HepG2 (cell line): Measurements from ENCODE around the gene ARTN. TPM values are rescaled to one million over a fixed set of nuclear protein-coding genes. Genes with fewer than 3 reads are reported as not detected.

ENCODE experiments used
- ATAC-seq: fragments of 200-7000 bp; cut with Tn5 transposase; 3 replicates; pipeline ENCODE4 v1.9.1; 2020; ENCODE audit warnings: mild to moderate bottlenecking, moderate library complexity
- BruUV-seq: library from RNA; stranded (reverse); fragments of 400-500 nt; replicated peaks from 2 replicates; lab custom pipeline; 2021; lab: Mats Ljungman, UMichigan
- CTCF ChIA-PET: fragments of 300-600 bp; formaldehyde crosslinking; extraction: SDS; loops from one replicate; lab custom pipeline; 2021; ENCODE audit warnings: low total read pairs, inconsistent platforms, low intra/inter-chr PET ratio; lab: Yijun Ruan, JAX
- POLR2A ChIA-PET: fragments of 350-600 bp; sonication (Branson Sonifier 250); formaldehyde crosslinking; loops from one replicate; lab custom pipeline; 2020; ENCODE audit warnings: antibody characterized with exemption, inconsistent platforms; lab: Yijun Ruan, JAX
- DNase-seq: peaks from one replicate; pipeline ENCODE4 v3.0.0-alpha.2; 2015; ENCODE audit warnings: low spot score
- FAIRE-seq: peaks from 3 replicates; lab custom pipeline; 2011; peaks lifted over from hg19 to GRCh38; lab: Jason Lieb, UNC
- H2AFZ ChIP-seq: one replicate; pipeline ENCODE4 v1.6.1; 2011; ENCODE audit warnings: low read length, inconsistent platforms
- H3K27ac ChIP-seq: fragments of 300-600 bp; 3 replicates; pipeline ENCODE4 v1.8.0; 2011; ENCODE audit warnings: mixed run types, mild to moderate bottlenecking, mixed read lengths, low read length, inconsistent platforms; ENCODE audit not compliant: insufficient read depth; ENCODE audit errors: extremely low read length
- H3K27me3 ChIP-seq, 2 experiments: fragments of 200-600 bp in 1 of 2; 2 replicates in 1 of 2; 3 replicates in 1 of 2; pipeline versions ENCODE4 v1.6.0 to v1.8.0; 2011; ENCODE audit warnings: low read length in 2 of 2, mild to moderate bottlenecking in 2 of 2, moderate library complexity in 2 of 2, inconsistent platforms in 1 of 2; ENCODE audit not compliant: insufficient read depth in 2 of 2, control insufficient read depth in 1 of 2
- H3K36me3 ChIP-seq, 2 experiments: fragments of 200-600 bp in 1 of 2; replicated peaks in 1 of 2; 2 replicates in 1 of 2; 3 replicates in 1 of 2; pipeline versions ENCODE4 v1.5.1 to v1.8.0; 2011; ENCODE audit warnings: low read length in 2 of 2, inconsistent platforms in 1 of 2; ENCODE audit not compliant: insufficient read depth in 2 of 2, control insufficient read depth in 1 of 2
- H3K4me1 ChIP-seq: 2 replicates; pipeline ENCODE4 v1.5.1; 2012; ENCODE audit warnings: low read length, inconsistent platforms; ENCODE audit not compliant: insufficient read depth
- H3K4me2 ChIP-seq: 2 replicates; pipeline ENCODE4 v1.6.0; 2011; ENCODE audit warnings: low read depth, low read length, inconsistent platforms
- H3K4me3 ChIP-seq, 3 experiments: fragments of 200-600 bp in 1 of 3; sonication (generic), shearing (Covaris generic) in 1 of 3; replicated peaks in 1 of 3; 2 replicates each; pipeline ENCODE4 v1.5.1; 2011 to 2016; ENCODE audit warnings: low read length in 3 of 3, inconsistent platforms in 2 of 3, low read depth in 2 of 3, mild to moderate bottlenecking in 2 of 3, control low read depth in 1 of 3, mixed read lengths in 1 of 3; ENCODE audit not compliant: insufficient read depth in 1 of 3
- H3K79me2 ChIP-seq: one replicate; pipeline ENCODE4 v1.6.1; 2011; ENCODE audit warnings: low read length, inconsistent platforms; ENCODE audit not compliant: insufficient read depth
- H3K9ac ChIP-seq: 2 replicates; pipeline ENCODE4 v1.6.0; 2011; ENCODE audit warnings: mild to moderate bottlenecking, low read depth, low read length, inconsistent platforms; ENCODE audit not compliant: insufficient read depth
- H3K9me3 ChIP-seq: 2 replicates; pipeline ENCODE4 v1.5.1; 2012; ENCODE audit warnings: mild to moderate bottlenecking, low read length
- H4K20me1 ChIP-seq: 2 replicates; pipeline ENCODE4 v1.6.0; 2011; ENCODE audit warnings: inconsistent platforms, mild to moderate bottlenecking, low read length, moderate library complexity; ENCODE audit not compliant: insufficient read depth
- DZIP1 ChIP-seq: sonication (generic); formaldehyde crosslinking; IDR thresholded peaks from 2 replicates; pipeline ENCODE4 v1.5.0; 2020; ENCODE audit warnings: mild to moderate bottlenecking, missing genetic modification reagents
- ELF1 ChIP-seq: sonication (generic); formaldehyde crosslinking; IDR thresholded peaks from 2 replicates; pipeline ENCODE4 v1.4.0; 2020; ENCODE audit warnings: missing genetic modification reagents
- HNRNPL ChIP-seq: fragments of 200-400 bp; formaldehyde crosslinking; IDR thresholded peaks from 2 replicates; pipeline ENCODE4 v1.6.1; 2017; ENCODE audit warnings: mild to moderate bottlenecking, low read depth, low read length
- MTF2 ChIP-seq: sonication (generic); formaldehyde crosslinking; IDR thresholded peaks from 2 replicates; pipeline ENCODE4 v1.5.0; 2020; ENCODE audit warnings: missing genetic modification reagents, borderline replicate concordance
- ZBTB10 ChIP-seq: sonication (generic); formaldehyde crosslinking; IDR thresholded peaks from 2 replicates; pipeline ENCODE4 v1.4.0; 2020; ENCODE audit warnings: missing genetic modification reagents, borderline replicate concordance
- ZBTB33 ChIP-seq: sonication (generic); formaldehyde crosslinking; IDR thresholded peaks from 2 replicates; pipeline ENCODE4 v1.4.0; 2020; ENCODE audit warnings: missing genetic modification reagents
- ZBTB49 ChIP-seq: sonication (generic); formaldehyde crosslinking; IDR thresholded peaks from 2 replicates; pipeline ENCODE4 v1.4.0; 2020; ENCODE audit warnings: missing genetic modification reagents, borderline replicate concordance
- ZGPAT ChIP-seq: IDR thresholded peaks from 2 replicates; pipeline ENCODE4 v1.6.1; 2016; ENCODE audit warnings: mild to moderate bottlenecking
- ZNF549 ChIP-seq: sonication (generic); formaldehyde crosslinking; IDR thresholded peaks from 2 replicates; pipeline ENCODE4 v1.5.0; 2020; ENCODE audit warnings: missing genetic modification reagents
- WGBS: methylation state at CpG from one replicate; pipeline ENCODE4 v1.1.6; 2017; ENCODE audit warnings: low lambda C conversion rate; 5-methylcytosine and 5-hydroxymethylcytosine counted together
- in situ Hi-C: cut with HindIII; loops from 2 replicates; pipeline ENCODE4 v1.10.0; 2017; ENCODE audit warnings: low pct_unique_long_range_greater_than_20kb; ENCODE audit not compliant: extremely low pct_ligation_motif_present
- intact Hi-C: fragments of 100-400 bp; cut with micrococcal nuclease; formaldehyde crosslinking; loops from one replicate; pipeline ENCODE4 v1.10.0; 2022; ENCODE audit not compliant: unreplicated experiment
- polyA plus RNA-seq, 8 experiments: library from polyadenylated mRNA; depleted of rRNA in 3 of 8; stranded (reverse) in 7 of 8; unstranded in 1 of 8; fragments of >200 nt; fragmentation: Illumina TruSeq in 4 of 8; extraction: Trizol in 4 of 8; gene quantifications; 2 replicates each; pipeline versions ENCODE4 v1.2.1 to v1.2.3, GENCODE V29; 2011 to 2016; ENCODE audit warnings: low read depth in 4 of 8, missing spikeins in 1 of 8, mixed read lengths in 1 of 8; ENCODE audit not compliant: insufficient read depth in 1 of 8
- total RNA-seq, 5 experiments: library from RNA; depleted of rRNA; stranded (reverse); fragments of >200 nt; fragmentation: Illumina TruSeq; extraction: Trizol; gene quantifications; 2 replicates each; pipeline ENCODE4 v1.2.3, GENCODE V29; 2016; ENCODE audit warnings: low read depth in 1 of 5

The ARTN gene
- total and polyA plus RNA-seq, 2 of the 13 experiments (the other 11 are each of a cell fraction or from before 2014, with no cell fraction given), result 0.11 to 0.62 TPM

GRCh38 chr1:43980255-43981134, 46.9 kb downstream of the ARTN start (continued):
- TF ChIP-seq ELF1, result no peak

GRCh38 chr1:43981135-43981491, 47.5 kb downstream of the ARTN start:
- in situ Hi-C loops (no loop called here), intact Hi-C loops (no loop called here)
- H2AFZ ChIP-seq, result no peak overlapping the region
- no peak for ATAC-seq
- peak overlapping the region; percentile 91 for H3K4me2 ChIP-seq
- H3K4me1 ChIP-seq, result peaks cover 73% of the 10 kb centered on the region
- H4K20me1 ChIP-seq, result peaks cover 4% of the 10 kb centered on the region; the same call in 1 of the 2 replicates
- no TSS peak for BruUV-seq
- no peaks in the 10 kb centered on the region for H3K27me3 ChIP-seq
- FAIRE-seq, result no peak
- CTCF ChIA-PET, result no interaction called here
- H3K79me2 ChIP-seq, result peaks cover 44% of the 10 kb centered on the region
- WGBS, result 95% methylated on average over 14 of the region's 20 CpGs
- peak overlapping the region in 1 of 3 experiments; percentile 87; a peak in 1 of 6 replicates for H3K4me3 ChIP-seq
- peak overlapping the region; percentile 76 for H3K9ac ChIP-seq
- no peak for DNase-seq
- POLR2A ChIA-PET, result interaction anchor here (1.2 kb wide), 1 partner anchor 8 kb away, joined by 3 read pairs; no protein-coding TSS in a partner anchor
- no peaks in the 10 kb centered on the region for H3K9me3 ChIP-seq
- H3K36me3 ChIP-seq, result peaks cover 20 to 48% of the 10 kb centered on the region in 2 experiments
- no peak overlapping the region for H3K27ac ChIP-seq
- no peak for TF ChIP-seq ZNF549 (CRISPR knock-in tag)
- TF ChIP-seq ZGPAT (CRISPR knock-in tag), result no peak
- TF ChIP-seq ZBTB10 (CRISPR knock-in tag), result no peak
- TF ChIP-seq ZBTB49 (CRISPR knock-in tag), result no peak
- peak; percentile 66 for TF ChIP-seq ZBTB33 (CRISPR knock-in tag)
- TF ChIP-seq HNRNPL, result 0 out of 2 replicates have a peak, but pooled peaks have one; percentile 54
- no peak for TF ChIP-seq DZIP1 (CRISPR knock-in tag)
- TF ChIP-seq MTF2, result no peak
